Fibroblast of gingiva (primary cell): ENCODE data around the gene MEIOB.
"Not testable (repeated sequence)": the region's sequence is repeated elsewhere in the genome, so short reads cannot be mapped to it uniquely, and the experiment has no call there.

Source experiments
- DNase-seq: peaks from one replicate; pipeline ENCODE4 v3.0.0-alpha.2; 2011; ENCODE audit warnings: low read depth

The MEIOB gene

GRCh38 chr16:1877804-1878203, 5.8 kb upstream of the MEIOB start:
- no peak for DNase-seq

- no peak for DNase-seq
Measured at GRCh38 chr16:1877089-1877488, 5.1 kb upstream of the MEIOB start.

DNA sequence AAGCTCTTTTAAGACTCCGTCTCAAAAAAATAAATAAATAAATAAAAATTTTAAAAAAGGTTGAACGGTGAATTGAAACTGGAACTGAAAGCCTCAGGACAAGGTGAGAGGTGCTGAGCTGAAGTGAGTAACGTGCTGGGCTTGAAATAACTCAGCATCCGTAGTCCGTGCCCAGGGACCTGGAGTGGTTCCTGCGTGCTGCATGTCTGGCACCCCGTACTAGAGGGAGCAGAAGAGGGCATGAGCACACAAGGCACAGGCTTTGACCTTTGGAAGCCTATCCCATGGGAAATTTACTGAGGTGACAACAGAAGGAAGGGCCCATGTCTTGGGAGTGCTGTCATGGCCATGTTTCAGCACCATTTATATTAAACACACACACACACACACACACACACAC, 4.5 kb upstream of the MEIOB start:
- DNase-seq, result no peak

- DNase-seq, result not testable (repeated sequence)
Measured at GRCh38 chr16:1876066-1876465, 4.1 kb upstream of the MEIOB start.

GRCh38 chr16:1874854-1875253, 2.9 kb upstream of the MEIOB start:
- DNase-seq, result no peak

DNA sequence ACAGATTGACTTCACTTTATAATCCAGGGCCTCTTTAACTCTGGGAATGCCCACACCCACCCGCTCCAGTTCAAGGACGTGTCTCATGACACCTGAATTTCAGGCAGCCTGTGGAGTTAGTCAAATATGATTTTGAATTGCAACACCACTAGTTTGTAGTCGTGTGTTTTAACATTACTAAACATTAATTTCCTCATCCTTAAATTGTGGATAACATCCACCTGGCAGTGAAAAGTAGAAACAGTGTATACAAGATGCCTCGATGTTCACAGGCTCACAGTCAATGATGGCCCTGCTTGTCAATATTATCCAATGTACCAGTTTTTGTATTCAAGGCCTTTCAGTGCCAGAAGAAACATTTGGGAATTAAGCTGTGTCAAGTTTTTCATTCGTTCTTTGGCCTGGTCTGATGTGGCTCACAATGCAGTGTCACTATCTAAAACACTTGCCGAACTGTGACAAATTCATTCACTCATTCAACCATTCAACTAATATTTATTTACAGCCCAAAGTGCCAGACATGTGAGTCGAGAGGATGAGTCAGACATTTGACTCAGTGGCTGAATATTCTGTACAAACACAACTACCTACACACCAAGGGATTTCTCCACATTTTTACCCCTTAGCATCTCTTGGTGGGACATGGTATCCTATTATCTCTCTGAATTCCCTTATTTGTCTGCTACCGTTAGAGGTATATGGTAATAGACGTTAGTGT, 1.4 kb downstream of the MEIOB start:
- DNase-seq, result peak; percentile 5

GRCh38 chr16:1865902-1866690, 5.9 kb downstream of the MEIOB start:
- DNase-seq, result no peak

DNA sequence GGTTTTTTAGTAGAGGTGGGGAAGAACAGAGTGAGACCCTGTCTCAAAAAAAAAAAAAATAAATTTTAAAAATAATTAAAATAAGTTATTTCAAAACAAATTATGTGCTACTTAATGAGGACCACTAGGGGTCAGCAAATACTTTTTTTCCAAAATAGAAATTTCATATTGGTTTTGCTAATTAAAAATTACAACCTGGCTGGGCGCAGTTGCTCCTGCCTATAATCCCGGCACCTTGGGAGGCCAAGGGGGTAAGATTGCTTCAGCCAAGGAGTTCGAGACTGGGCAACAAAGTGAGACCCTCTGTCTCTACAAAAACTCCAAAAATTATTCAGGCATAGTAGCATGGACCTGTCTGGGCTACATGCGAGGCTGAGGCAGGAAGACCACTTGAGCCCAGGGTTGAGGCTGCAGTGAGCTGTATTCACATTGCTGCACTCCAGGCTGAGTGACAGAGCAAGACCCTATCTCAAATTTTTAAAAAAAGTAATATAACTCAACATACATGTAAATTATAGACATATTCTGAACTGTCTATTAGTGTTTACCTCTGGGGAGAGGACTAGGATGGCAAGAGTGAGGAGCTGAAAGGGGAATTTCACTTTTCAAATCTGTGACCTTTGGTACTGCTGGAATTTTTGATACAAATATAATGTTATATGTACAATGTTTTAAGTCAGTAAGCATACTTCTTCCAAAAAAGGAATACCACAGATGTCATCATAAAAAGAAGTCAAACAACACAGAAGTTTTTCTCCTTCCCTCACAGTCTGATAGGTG, 8.1 kb downstream of the MEIOB start:
- peak; percentile 14 for DNase-seq

GRCh38 chr16:1862394-1862793, 9.6 kb downstream of the MEIOB start:
- no peak for DNase-seq

- no peak for DNase-seq
Measured at GRCh38 chr16:1861730-1862129, 10.2 kb downstream of the MEIOB start.

GRCh38 chr16:1859650-1860049, 12.3 kb downstream of the MEIOB start:
- no peak for DNase-seq

- no peak for DNase-seq
Measured at GRCh38 chr16:1858189-1858865, 13.6 kb downstream of the MEIOB start.

GRCh38 chr16:1857433-1858097, 14.4 kb downstream of the MEIOB start:
- no peak for DNase-seq

- DNase-seq, result no peak
Measured at GRCh38 chr16:1851793-1852192, 20.2 kb downstream of the MEIOB start.

DNA sequence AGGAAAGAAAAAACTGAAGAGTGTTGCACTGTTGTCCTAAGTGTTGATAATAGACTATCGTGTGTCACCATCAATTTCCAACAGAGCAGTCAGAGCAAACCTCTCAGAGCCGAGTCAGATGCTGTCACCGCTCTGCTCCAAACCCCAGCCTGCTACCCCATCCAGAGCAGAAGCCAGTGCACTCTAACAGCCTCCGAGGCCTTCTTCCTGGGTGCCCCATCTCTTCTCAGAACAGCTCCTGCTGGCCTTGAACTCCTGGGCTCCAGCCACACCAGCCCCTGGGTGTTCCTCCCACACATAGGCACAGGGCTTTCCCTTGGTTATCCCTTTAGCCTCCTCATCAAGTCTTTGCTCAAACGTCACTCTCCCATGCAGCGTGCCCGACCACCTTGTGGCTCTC, 21.0 kb downstream of the MEIOB start:
- DNase-seq, result no peak

DNA sequence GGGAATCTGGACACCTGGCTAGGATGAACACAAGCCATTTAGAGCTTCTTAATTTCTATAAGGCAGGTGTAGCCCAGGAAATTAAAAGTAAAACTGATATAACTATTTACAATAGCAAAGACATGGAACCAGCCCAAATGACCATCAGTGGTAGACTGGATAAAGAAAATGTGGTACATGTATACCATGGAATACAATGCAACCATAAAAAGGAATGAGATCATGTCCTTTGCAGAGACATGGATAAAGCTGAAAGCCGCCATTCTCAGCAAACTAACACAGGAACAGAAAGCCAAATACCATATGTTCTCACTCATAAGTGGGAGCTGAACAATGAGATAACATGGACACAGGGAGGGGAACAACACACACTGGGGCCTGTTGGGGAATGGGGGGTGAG, 25.5 kb downstream of the MEIOB start:
- no peak for DNase-seq

DNA sequence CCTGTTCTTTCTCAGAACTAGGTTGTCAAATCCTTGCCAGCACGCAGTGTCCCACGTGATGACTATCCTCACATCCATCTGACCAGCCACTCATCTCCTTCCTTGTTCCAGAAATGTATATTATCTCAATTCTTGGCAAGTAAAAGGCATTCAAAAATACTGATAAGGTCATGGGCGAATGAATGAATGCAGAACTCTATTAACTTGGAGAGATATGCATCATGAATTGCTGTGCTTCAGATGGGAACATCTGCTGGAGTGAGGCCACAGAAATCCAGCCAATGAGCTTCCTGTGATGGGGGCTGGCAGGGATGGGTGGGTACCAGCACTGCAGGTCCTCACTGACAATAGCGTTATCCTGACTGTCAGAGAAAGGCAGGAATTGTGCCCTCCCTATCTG, 26.0 kb downstream of the MEIOB start:
- no peak for DNase-seq

DNA sequence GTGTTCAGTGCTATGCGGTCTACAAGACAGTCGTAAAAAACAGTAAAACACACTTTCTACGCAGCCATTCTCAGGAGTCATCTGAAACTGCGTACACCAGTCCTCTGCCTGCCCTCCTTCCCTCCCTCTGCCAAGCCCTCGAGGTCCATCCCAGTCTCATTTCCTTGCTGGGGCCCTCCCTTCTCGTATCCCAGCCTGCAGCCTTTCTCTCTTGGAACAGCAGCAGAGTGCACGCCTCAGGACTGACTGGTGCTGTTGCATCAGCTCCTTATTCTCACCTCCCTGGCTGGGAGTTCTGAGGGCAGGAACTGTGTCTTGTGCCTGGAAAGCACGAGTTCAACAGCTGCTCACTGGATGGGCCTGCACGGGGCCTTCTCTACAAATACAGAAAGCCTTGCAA, 32.4 kb downstream of the MEIOB start:
- peak; percentile 35 for DNase-seq

GRCh38 chr16:1834096-1834495, 37.9 kb downstream of the MEIOB start:
- no peak for DNase-seq

DNA sequence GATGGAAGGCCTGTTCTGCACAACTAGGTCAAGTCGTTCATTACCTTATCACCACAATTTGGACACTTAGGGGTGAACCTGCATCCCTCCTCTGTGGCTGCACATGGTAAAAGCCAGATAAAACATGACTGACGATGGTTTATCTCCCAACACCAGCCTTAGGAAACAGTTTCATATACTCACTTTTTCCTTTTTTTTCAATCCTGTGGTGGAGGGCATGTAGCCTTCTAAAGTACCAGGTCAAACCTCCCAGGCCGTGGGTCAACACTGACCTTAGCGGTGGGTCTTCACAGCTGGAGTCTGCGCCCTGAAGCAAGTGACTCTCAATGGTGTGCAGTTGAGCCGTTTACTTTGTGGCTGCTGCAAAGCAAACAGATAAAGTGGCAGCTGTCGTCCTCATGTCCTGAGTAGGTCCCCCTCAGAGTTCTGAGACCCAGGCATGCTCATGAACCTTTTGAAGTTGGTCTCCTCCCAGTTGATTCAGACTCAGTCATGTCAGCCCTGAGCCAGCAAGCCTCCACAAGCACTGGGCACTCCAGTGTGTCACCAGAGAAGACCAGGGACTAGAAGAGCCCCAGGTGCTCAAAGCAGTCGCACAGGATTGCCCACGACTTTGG, 39.0 kb downstream of the MEIOB start:
- no peak for DNase-seq
